Measurements from ENCODE around the gene DSE.

GRCh38 chr6:116468293-116468692 is 97.5 kb downstream of the DSE start:
- TF ChIP-seq, protein P1, sequence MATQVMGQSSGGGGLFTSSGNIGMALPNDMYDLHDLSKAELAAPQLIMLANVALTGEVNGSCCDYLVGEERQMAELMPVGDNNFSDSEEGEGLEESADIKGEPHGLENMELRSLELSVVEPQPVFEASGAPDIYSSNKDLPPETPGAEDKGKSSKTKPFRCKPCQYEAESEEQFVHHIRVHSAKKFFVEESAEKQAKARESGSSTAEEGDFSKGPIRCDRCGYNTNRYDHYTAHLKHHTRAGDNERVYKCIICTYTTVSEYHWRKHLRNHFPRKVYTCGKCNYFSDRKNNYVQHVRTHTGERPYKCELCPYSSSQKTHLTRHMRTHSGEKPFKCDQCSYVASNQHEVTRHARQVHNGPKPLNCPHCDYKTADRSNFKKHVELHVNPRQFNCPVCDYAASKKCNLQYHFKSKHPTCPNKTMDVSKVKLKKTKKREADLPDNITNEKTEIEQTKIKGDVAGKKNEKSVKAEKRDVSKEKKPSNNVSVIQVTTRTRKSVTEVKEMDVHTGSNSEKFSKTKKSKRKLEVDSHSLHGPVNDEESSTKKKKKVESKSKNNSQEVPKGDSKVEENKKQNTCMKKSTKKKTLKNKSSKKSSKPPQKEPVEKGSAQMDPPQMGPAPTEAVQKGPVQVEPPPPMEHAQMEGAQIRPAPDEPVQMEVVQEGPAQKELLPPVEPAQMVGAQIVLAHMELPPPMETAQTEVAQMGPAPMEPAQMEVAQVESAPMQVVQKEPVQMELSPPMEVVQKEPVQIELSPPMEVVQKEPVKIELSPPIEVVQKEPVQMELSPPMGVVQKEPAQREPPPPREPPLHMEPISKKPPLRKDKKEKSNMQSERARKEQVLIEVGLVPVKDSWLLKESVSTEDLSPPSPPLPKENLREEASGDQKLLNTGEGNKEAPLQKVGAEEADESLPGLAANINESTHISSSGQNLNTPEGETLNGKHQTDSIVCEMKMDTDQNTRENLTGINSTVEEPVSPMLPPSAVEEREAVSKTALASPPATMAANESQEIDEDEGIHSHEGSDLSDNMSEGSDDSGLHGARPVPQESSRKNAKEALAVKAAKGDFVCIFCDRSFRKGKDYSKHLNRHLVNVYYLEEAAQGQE (IDR thresholded peaks at IDR 0.05; ENCODE audit: insufficient read depth in 1 of 2, low read depth in 2 of 2, low read length in 1 of 2) = no peak
- TF ChIP-seq SIN3A (IDR thresholded peaks at IDR 0.05; ENCODE audit: borderline replicate concordance, insufficient read depth, low read depth, low read length) (no peak), CTCF (IDR thresholded peaks at IDR 0.05) (no peak), POLR2AphosphoS5 (IDR thresholded peaks at IDR 0.05; ENCODE audit: low read depth, low read length) (no peak), TCF7L2 (IDR thresholded peaks at IDR 0.05; ENCODE audit: low read depth, low read length) (no peak)

Measured in Panc1 (cell line).